Epithelial cell of proximal tubule (primary cell): ENCODE data around the gene CHST13. TPM values are rescaled to one million over a fixed set of nuclear protein-coding genes. Genes with fewer than 3 reads are reported as not detected.
A peak's percentile ranks its signal among the peaks of the same experiment; 100 is the strongest.

Source experiments
- DNase-seq: peaks from one replicate; pipeline ENCODE4 v3.0.0-alpha.2; 2011; ENCODE audit warnings: low read depth
- H3K4me3 ChIP-seq: 2 replicates; pipeline ENCODE4 v1.5.1; 2011; ENCODE audit warnings: low read depth, mild to moderate bottlenecking, low read length
- total RNA-seq: library from RNA; depleted of rRNA; stranded (reverse); fragments of >200 nt; gene quantifications from 2 replicates; pipeline ENCODE4 v1.2.3, GENCODE V29; 2015
- TF ChIP-seq, protein P1 (sequence below): conservative IDR thresholded peaks from 2 replicates; pipeline ENCODE4 v1.5.1; 2012; ENCODE audit warnings: low read depth, mild to moderate bottlenecking, low read length

CHST13 gene
- total RNA-seq, 1 donor from 2014 or later, result 0.29 TPM

DNA sequence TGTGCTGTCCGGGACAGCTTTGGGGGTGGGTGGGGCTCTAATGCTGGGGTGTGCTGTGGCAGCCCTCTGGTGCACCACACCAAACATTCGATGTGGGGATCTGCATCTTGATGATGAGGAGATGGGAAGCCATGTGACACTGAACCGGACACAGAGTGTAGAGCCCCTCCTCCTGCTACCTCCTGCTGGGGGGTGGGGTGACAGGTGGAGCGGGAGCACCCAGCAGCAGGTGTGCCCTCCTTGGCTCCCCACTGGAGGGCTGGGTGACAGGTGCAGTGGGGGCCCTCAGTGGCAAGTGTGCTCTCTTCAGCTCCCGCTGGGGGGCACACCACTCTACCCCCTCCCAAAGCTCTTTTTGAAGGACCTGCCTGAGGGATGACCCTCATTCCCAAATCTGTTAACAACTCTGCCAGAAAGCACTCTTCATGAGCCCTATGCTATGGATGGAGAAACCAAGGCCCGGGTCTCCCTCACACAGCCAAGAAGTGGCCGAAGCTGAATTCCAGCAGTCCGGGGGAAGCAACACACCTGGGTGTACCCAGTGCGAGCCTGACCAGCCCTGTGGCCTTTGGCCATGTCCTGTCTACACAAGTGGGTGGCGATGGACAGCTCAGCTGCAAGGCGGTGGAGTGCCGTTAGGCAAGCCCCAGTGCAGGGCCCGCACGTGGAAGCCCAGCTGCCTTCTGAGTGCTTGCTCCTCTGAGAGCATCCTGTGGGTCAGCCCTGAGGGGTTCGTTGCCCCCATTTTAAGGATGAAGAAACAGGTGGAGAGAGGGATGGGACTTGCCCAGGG, 5.8 kb upstream of the CHST13 start:
- TF ChIP-seq, protein P1, sequence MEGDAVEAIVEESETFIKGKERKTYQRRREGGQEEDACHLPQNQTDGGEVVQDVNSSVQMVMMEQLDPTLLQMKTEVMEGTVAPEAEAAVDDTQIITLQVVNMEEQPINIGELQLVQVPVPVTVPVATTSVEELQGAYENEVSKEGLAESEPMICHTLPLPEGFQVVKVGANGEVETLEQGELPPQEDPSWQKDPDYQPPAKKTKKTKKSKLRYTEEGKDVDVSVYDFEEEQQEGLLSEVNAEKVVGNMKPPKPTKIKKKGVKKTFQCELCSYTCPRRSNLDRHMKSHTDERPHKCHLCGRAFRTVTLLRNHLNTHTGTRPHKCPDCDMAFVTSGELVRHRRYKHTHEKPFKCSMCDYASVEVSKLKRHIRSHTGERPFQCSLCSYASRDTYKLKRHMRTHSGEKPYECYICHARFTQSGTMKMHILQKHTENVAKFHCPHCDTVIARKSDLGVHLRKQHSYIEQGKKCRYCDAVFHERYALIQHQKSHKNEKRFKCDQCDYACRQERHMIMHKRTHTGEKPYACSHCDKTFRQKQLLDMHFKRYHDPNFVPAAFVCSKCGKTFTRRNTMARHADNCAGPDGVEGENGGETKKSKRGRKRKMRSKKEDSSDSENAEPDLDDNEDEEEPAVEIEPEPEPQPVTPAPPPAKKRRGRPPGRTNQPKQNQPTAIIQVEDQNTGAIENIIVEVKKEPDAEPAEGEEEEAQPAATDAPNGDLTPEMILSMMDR, result no peak

GRCh38 chr3:126518779-126519177, 5.2 kb upstream of the CHST13 start:
- TF ChIP-seq, protein P1, result no peak
- DNase-seq, result no peak
- no peak overlapping the region for H3K4me3 ChIP-seq

More for the DNA sequence above, 5.8 kb upstream of the CHST13 start:
- H3K4me3 ChIP-seq, result no peak overlapping the region
- no peak for DNase-seq

GRCh38 chr3:126519506-126520455, 4.2 kb upstream of the CHST13 start:
- TF ChIP-seq, protein P1, result no peak
- H3K4me3 ChIP-seq, result no peak overlapping the region
- DNase-seq, result no peak

GRCh38 chr3:126521122-126521891, 2.6 kb upstream of the CHST13 start:
- TF ChIP-seq, protein P1, result no peak
- no peak for DNase-seq

GRCh38 chr3:126522363-126522788, 1.6 kb upstream of the CHST13 start:
- TF ChIP-seq, protein P1, result peak; percentile 86
- no peak for DNase-seq
- H3K4me3 ChIP-seq, result no peak overlapping the region

More at GRCh38 chr3:126521122-126521891, 2.6 kb upstream of the CHST13 start:
- H3K4me3 ChIP-seq, result no peak overlapping the region

GRCh38 chr3:126524429-126524988, 554 bp downstream of the CHST13 start:
- peak overlapping the region; percentile 47 for H3K4me3 ChIP-seq
- TF ChIP-seq, protein P1, result no peak
- no peak for DNase-seq
